Activated T-cell treated with anti-CD3 and anti-CD28 coated beads for 4 hours (primary cell): ENCODE data around the gene ST14.
A peak's percentile ranks its signal among the peaks of the same experiment; 100 is the strongest.
"Not testable (repeated sequence)": the region's sequence is repeated elsewhere in the genome, so short reads cannot be mapped to it uniquely, and the experiment has no call there.

Source experiments
- DNase-seq: peaks from one replicate; pipeline ENCODE4 v3.0.0-alpha.2; 2020

ST14 gene

DNA sequence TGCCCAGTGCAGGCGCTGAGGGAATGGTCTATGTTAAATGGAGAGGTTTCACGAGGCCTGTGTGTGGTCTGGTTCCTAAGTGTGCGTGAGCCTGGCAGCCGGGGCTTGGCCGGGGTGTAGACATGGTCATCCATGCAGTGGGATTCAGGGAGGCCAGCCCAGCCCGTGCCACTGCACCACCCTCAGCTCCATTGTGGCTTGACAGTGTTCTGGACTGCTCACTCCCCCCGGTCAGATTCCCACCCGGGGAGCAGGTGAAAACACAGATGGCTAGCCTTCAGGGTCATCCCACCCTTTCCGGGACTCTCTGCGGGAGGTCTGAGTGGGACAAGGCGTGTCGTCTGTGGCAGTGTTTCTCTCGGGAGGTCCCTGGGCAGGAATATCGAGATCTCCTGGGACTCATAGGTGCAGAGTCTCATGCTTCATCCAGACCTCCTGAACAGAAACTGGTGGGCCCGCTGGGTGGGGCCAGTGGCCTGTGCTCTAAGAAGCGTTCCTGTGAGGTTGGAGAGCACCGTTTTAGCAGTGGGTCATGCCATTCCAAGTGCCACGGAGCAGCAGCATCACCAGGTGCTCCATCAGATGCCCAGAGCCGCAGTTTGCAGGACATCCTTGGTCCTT is 52.3 kb downstream of the ST14 start:
- DNase-seq = no peak

DNA sequence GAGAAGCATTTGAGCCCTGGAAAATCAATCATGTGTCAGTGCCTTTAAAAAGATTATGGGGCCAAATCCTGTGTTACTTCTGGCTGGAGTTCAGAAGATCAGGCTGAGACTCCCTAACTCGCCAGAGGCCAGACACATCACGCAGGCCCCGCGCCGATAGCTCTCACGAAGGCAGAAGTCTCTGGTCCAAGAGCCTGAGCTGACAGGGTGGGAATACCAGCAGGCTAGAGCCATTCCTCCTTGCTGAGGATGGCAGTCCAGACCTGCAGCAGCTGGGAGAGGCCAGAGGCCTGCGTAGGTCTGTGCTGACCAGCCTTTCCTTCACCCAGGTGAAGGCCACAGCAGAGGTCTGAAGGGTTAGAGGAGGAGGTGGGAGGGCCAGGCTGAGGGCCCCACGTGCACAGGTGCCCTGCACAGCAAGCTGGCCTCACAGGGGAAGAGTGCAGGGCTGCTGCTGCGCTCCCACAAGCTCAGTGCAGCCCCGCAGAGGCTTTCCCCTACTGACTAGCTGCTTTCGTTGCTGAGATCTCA is 52.9 kb downstream of the ST14 start:
- no peak for DNase-seq

GRCh38 chr11:130213143-130213978 is 53.8 kb downstream of the ST14 start:
- DNase-seq = peak; percentile 59

- DNase-seq = no peak
Measured at GRCh38 chr11:130213979-130214281, 54.3 kb downstream of the ST14 start.

DNA sequence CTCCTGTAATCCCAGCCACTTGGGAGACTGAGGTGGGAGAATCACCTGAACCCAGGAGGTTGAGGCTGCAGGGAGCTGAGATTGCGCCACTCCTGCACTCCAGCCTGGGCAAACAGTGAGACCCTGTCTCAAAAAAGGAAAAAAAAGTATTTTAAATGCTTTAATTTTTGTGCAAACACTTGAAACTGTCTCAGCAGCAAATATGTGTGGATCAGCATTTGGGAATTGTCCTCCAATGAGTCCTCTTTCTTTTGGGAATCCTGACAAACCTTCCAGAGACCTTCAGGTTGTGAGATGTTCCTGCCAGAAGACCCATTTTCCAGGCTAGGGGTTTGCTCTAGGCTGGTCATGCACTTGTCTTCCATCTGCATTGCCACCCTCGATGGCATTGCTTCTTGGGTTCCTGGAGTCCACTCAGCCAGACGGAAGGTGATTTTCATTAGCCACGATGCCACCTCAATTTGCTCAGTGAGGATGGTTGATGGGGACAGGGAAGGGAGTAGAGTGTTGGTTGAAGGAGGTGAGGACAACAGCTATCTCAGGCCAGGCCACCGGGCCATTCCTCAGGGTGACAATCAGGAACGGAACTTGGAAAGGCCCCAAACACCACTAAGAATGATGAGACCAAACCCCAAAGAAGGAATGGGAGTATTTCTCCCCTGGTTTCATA is 55.4 kb downstream of the ST14 start:
- DNase-seq = no peak

GRCh38 chr11:130215531-130216220 is 56.1 kb downstream of the ST14 start:
- DNase-seq = no peak

DNA sequence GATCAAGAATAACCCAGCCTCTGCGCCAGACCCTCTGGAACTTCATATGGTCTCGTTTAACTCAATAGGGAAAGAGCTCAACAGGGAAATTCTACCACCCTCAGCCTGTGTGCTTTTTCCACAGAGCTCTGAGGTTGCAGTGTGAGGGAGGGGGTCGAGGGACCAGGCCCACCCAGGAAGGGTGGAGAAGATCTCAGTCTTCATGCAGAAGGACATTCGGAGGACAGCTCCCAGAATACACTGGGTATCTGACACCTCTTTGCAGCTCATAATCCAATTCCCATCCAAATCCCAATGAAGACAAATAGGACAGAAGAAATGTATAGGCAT is 56.6 kb downstream of the ST14 start:
- no peak for DNase-seq

GRCh38 chr11:130216591-130217132 is 57.1 kb downstream of the ST14 start:
- no peak for DNase-seq

DNA sequence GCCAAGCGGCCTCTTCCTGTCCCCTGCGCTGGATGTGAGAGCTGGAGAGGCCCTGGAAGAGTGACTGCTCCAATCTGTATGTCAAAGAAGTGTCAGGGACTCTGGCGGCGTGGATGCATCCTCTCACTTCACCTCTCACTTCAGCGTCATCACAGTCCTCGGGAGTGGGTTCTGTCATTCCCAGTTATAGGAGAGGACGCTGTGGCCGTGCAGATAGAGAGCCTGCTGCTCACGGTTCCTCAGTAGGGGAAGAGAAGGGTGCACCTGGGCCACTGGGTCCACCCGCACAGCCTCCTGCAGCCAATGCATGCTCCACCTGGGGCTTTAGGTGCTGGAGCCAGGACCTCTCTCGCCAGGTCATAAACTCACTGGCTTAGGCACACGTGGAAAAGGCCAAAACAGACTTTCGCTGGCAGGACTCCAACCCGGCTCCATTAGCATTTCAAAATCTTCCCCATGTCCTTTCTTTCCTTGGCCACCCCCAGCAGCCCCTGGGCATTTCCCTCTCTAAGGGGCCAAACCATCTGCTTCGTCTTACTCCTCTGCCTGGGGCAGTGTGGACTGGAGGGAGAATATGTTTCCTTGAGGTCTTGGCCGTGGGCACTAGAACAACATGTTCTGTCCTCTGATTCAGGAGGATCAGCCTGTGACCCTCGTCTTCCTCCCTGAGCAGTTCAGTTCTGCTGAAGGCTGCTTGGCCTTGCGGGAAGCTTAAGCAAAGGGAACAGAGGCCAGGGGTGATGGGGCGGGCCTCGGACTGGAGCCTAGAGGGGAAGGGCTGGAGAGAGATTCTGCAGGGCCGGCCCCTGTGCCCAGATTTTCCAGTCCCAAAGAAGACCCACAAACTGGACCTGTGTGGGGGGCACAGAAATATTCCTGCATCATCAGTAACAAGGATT is 57.8 kb downstream of the ST14 start:
- no peak for DNase-seq

GRCh38 chr11:130218501-130219070 is 59.0 kb downstream of the ST14 start:
- DNase-seq = no peak

GRCh38 chr11:130219148-130219547 is 59.6 kb downstream of the ST14 start:
- DNase-seq = no peak

- DNase-seq = no peak
Measured at GRCh38 chr11:130220311-130221035, 60.9 kb downstream of the ST14 start.

GRCh38 chr11:130223291-130223971 is 63.8 kb downstream of the ST14 start:
- no peak for DNase-seq

- DNase-seq = no peak
Measured at GRCh38 chr11:130227373-130227772, 67.8 kb downstream of the ST14 start.

DNA sequence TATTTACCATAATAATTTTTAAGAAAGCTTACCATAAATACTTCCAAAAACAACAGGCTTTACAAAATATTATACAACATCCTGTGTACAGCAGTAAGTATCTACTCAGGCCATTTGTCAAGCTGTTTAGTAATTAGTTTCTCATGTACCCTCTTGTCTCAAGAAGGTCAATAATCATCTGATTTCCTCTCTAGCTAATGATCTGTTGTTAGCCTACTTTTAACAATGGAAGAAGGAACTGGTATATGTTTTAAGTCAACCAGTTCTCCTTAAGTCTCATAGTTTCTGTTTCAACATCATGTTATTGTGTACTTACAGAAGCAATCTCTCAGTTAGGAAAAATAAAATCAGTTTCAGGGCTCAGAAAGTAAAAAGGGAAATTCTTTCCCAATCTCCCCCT is 73.9 kb downstream of the ST14 start:
- not testable (repeated sequence) for DNase-seq

DNA sequence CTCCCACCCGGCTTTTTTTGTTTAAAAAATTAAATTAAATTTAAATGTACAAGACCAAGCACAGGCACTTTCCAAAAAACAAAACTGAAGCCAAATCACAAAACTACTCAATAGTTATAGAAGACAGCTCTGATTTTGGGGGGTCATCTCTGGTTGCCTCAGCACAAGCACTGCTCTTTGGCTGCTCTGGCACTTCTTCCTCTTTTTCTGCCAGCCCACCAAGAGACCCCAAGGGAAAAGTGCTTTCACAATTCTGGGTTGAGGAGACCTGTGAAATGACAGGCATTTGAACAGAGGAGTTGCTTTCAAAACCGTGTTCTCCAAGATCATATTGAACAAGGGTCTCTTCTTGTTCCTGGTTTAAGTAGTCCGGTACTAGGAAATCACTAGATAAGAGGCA is 74.3 kb downstream of the ST14 start:
- DNase-seq = not testable (repeated sequence)

DNA sequence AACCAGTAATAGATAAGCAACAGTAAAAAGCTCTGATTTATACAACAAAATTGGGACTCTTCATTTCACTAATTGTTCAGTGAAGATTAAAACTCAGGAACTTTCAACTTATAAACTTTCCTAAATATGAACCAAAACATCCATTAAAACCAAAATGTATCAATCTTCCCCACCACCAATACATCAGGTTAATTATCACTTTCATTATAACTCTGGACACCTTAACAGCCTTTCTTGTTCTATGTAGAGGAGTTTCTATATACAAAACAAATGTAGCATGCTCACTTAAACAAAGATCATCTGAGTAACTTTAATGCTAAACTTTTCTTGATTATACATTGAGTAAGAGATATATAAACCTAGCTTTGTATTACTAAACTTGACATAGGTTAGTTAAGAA is 74.7 kb downstream of the ST14 start:
- DNase-seq = no peak

GRCh38 chr11:130237282-130238006 is 77.9 kb downstream of the ST14 start:
- DNase-seq = no peak

- DNase-seq = no peak
Measured at GRCh38 chr11:130241713-130242112, 82.1 kb downstream of the ST14 start.

- DNase-seq = no peak
Measured at GRCh38 chr11:130243816-130244215, 84.2 kb downstream of the ST14 start.
